ENCODE data around the gene ZZZ3.

GRCh38 chr1:77718181-77718580, 35.7 kb upstream of the ZZZ3 start:
- no peak for TF ChIP-seq CTCF (conservative IDR thresholded peaks at IDR 0.05; ENCODE audit: low read length)
- TF ChIP-seq EZH2phosphoT487 (IDR thresholded peaks at IDR 0.05; ENCODE audit: borderline replicate concordance, low read depth, low read length), result no peak

Measured in OCI-LY7 (cell line).